ENCODE measurements around the gene MACROD2. TPM values are rescaled to one million over a fixed set of nuclear protein-coding genes. Genes with fewer than 3 reads are reported as not detected.

The MACROD2 gene
- total RNA-seq, 4 donors from 2014 or later: 8.7 to 17.8 (median 10.8) TPM

- no peaks in the 10 kb centered on the region for H3K36me3 ChIP-seq
- no peak overlapping the region for H3K4me3 ChIP-seq (replicated peaks in 1 of 3)
- H3K4me1 ChIP-seq: no peaks in the 10 kb centered on the region
- no peaks in the 10 kb centered on the region for H3K27me3 ChIP-seq
- intact Hi-C loops (cut with DNase I): no loop called here
- no peak overlapping the region for H3K27ac ChIP-seq
- no peaks in the 10 kb centered on the region for H3K9me3 ChIP-seq
- no peak for DNase-seq
- 83 to 85% methylated on average over 2 of the region's 2 CpGs for WGBS, 2 donors
- no peak for TF ChIP-seq POLR2A (IDR thresholded peaks at IDR 0.05)
- no peak for TF ChIP-seq CTCF (IDR thresholded peaks at IDR 0.05)
These were observed 682.1 kb downstream of the MACROD2 start for GRCh38 chr20:14677455-14677854.

- no peak overlapping the region for H3K27ac ChIP-seq
- no peaks in the 10 kb centered on the region for H3K9me3 ChIP-seq
- 87 to 90% methylated on average over 3 of the region's 3 CpGs for WGBS, 2 donors
- intact Hi-C loops (cut with DNase I): no loop called here
- H3K4me1 ChIP-seq: no peaks in the 10 kb centered on the region
- DNase-seq: no peak
- no peaks in the 10 kb centered on the region for H3K36me3 ChIP-seq
- H3K27me3 ChIP-seq: no peaks in the 10 kb centered on the region
- H3K4me3 ChIP-seq (replicated peaks in 1 of 3): no peak overlapping the region
- TF ChIP-seq CTCF (IDR thresholded peaks at IDR 0.05) (no peak), POLR2A (IDR thresholded peaks at IDR 0.05) (no peak)
These were observed 689.9 kb downstream of the MACROD2 start for GRCh38 chr20:14685183-14685582.

GRCh38 chr20:14687313-14687712, 692.0 kb downstream of the MACROD2 start:
- intact Hi-C loops (cut with DNase I): no loop called here
- TF ChIP-seq POLR2A (IDR thresholded peaks at IDR 0.05) (no peak), CTCF (IDR thresholded peaks at IDR 0.05) (no peak)
- no peaks in the 10 kb centered on the region for H3K36me3 ChIP-seq
- WGBS, 2 donors: 93 to 98% methylated on average over 2 of the region's 2 CpGs
- H3K27me3 ChIP-seq: no peaks in the 10 kb centered on the region
- no peak overlapping the region for H3K27ac ChIP-seq
- H3K9me3 ChIP-seq: no peaks in the 10 kb centered on the region
- H3K4me3 ChIP-seq (replicated peaks in 1 of 3): no peak overlapping the region
- no peak for DNase-seq
- H3K4me1 ChIP-seq: no peaks in the 10 kb centered on the region

- no peaks in the 10 kb centered on the region for H3K9me3 ChIP-seq
- 76 to 77% methylated on average over 2 of the region's 2 CpGs for WGBS, 2 donors
- DNase-seq: no peak
- H3K4me1 ChIP-seq: no peaks in the 10 kb centered on the region
- H3K4me3 ChIP-seq (replicated peaks in 1 of 3): no peak overlapping the region
- intact Hi-C loops (cut with DNase I): no loop called here
- no peaks in the 10 kb centered on the region for H3K27me3 ChIP-seq
- no peak for TF ChIP-seq CTCF (IDR thresholded peaks at IDR 0.05)
- TF ChIP-seq POLR2A (IDR thresholded peaks at IDR 0.05): no peak
- no peaks in the 10 kb centered on the region for H3K36me3 ChIP-seq
- H3K27ac ChIP-seq: no peak overlapping the region
These were observed 692.7 kb downstream of the MACROD2 start for GRCh38 chr20:14688005-14688404.

GRCh38 chr20:14691994-14692393, 696.7 kb downstream of the MACROD2 start:
- no peaks in the 10 kb centered on the region for H3K4me1 ChIP-seq
- H3K4me3 ChIP-seq (replicated peaks in 1 of 3): no peak overlapping the region
- H3K27me3 ChIP-seq: no peaks in the 10 kb centered on the region
- intact Hi-C loops (cut with DNase I): no loop called here
- no peak for DNase-seq
- WGBS, 2 donors: 89 to 90% methylated on average over 3 of the region's 3 CpGs
- no peak overlapping the region for H3K27ac ChIP-seq
- TF ChIP-seq POLR2A (IDR thresholded peaks at IDR 0.05) (no peak), CTCF (IDR thresholded peaks at IDR 0.05) (no peak)
- H3K36me3 ChIP-seq: no peaks in the 10 kb centered on the region
- H3K9me3 ChIP-seq: no peaks in the 10 kb centered on the region
